COLO829 (cell line): Measurements from ENCODE around the gene COL4A2.

ENCODE experiments used
- DNase-seq: peaks from one replicate; pipeline ENCODE4 v3.0.0; 2012; ENCODE audit warnings: low spot score

The COL4A2 gene

GRCh38 chr13:110402299-110403069 is 95.4 kb downstream of the COL4A2 start:
- DNase-seq = no peak

- no peak for DNase-seq
Measured at GRCh38 chr13:110403315-110403714, 96.2 kb downstream of the COL4A2 start.

GRCh38 chr13:110403721-110404120 is 96.6 kb downstream of the COL4A2 start:
- DNase-seq = no peak

DNA sequence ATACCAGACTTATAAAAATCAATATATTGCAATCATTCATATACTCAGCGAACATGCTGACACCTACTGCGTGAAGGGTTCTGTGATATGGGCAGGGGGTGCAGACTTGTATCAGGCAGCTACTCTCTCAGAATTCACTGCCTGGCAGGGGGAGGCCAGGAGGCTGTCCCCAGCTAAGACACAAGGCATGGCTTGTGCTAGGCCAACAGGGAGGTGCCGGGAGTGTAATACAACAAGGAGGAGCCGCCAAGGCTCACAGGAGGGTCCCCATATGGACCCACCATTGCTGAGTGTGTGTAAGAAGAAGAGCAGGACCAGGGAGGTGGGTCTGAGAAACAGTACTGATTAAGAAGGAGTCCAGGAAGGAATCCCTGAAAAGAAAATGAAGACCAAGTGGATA is 97.2 kb downstream of the COL4A2 start:
- no peak for DNase-seq

- DNase-seq = no peak
Measured at GRCh38 chr13:110405597-110406450, 98.7 kb downstream of the COL4A2 start.

GRCh38 chr13:110407021-110407420 is 99.9 kb downstream of the COL4A2 start:
- no peak for DNase-seq

DNA sequence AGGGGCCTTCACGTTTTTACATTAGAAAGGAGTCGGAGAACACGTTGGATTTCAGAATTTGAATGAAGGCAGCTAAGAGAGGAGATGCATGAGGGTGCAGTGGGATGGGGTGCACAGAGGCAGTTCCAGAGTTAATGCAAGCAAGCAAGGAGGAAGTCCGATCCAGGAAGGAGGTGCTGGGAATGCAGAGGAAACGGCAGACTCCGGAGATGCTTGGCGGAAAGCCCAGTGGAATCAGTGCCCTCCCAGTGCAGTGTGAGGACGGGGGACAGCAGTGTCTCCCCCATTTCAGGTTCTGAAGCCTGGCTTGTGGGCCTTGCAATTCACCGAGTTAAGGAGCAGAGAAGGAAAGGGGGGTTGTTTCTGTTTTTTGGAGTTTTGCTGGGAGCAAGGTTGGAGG is 100.4 kb downstream of the COL4A2 start:
- no peak for DNase-seq

DNA sequence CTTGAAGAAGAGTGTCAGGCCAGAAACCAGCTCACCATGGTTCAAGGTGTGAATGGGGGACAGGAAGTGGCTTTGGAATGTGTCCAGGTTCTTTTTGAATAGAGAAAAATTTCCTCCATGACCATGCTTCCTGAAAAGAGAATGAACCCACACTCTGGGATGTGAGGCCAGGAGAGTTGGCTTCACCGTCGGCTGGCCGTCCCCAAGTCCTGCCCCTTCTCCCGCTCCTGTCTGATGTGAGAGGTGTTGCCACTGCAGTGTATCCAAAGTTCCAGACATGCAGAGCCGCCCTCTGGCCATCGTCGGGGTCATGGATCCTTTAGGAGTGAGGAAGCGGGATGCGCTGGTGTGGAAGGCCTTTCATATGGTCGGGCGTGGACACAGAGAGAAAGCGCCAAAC is 101.2 kb downstream of the COL4A2 start:
- DNase-seq = no peak

DNA sequence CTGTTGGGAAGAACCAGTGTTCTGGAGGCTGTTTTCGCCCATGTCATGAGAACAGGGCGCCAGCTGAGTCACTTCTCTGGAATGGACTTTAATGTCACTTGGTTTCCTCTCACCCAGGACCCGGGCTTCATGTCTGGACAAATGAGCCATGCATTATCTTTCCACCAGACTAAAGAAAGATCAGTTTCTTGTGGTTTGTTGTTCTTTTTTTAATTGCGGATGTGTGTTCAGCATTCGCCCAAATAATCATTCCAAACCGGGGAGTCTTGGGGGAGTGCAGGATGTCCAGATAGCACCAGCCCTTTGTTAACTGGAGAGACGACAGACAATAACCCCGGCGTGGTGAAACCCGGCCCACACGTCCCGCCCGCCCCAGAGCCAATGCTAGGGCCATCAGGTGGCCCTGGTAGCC is 102.5 kb downstream of the COL4A2 start:
- DNase-seq = peak; percentile 75

GRCh38 chr13:110410000-110410399 is 102.9 kb downstream of the COL4A2 start:
- DNase-seq = no peak

DNA sequence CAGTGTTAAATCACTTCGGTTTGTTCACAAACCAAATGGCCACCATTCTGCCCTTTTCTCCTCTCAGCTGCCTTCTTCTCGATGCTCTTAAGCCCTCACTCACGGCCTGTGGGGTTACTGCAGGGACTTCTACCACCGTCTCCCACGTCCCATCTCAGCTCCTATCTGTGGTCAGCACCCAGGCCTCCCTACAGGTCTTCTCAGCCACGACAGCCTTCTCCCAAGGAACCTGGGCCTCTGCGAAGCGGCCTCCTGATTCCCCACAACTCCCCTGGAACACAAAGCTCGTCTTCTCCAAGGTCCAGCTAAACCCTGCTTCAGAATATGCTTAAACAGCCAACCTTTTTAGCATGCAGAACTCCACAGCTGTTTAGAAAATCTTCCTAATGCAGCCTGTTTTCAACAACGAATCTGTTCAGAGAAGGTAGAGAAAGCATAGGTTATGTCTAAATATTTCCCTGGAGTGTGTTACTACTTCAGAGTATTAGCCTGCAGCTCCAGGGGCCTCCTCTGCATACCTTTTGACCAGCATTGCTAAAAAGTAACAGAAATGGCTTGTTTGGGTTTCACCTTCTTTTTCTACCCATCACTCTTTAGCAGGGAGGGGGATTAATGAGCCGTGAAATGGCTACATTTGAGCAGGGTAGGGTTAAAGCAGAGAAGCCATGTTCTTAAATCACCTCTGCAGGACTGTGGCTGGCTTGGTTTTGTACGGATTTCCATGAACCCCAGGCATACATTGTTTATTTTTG is 104.0 kb downstream of the COL4A2 start:
- no peak for DNase-seq

- no peak for DNase-seq
Measured at GRCh38 chr13:110411688-110412059, 104.6 kb downstream of the COL4A2 start.

DNA sequence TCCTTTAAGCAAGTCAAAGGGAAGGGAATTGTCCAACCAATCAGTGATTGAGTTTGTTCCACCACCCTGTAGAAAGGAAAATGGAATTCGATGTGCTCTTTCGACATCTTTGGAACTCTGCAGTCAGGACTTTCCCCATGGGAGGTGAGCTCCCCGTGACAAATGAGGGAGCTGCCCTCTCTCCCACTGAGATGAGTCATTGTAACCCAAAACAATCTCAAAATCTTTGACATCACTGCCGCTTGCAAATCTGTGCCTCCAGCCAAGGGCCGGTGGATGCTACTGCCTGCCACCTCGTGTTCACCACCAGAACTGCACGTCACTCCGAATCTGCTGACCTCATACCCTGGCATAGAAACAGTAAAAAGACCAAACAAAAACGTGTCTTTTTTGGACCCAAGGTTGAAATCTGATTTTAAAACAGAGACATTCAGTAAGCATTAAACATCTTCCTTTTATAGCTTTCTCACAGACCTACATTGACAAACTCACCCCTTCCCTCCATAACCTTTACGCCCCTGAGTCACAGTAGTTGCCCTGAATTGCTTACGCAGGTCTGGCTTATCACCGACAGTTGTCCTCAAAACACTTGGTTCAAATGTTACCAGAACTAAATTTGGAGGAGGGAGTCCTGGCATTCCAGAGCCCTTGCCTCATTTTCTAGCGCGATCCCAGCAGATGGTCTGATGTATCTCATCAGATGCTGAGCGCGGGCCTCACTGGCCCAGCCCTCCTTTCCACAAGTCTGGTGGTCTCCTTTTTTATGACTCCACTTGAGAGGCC is 105.2 kb downstream of the COL4A2 start:
- DNase-seq = peak; percentile 93

GRCh38 chr13:110413016-110413675 is 106.1 kb downstream of the COL4A2 start:
- no peak for DNase-seq

GRCh38 chr13:110413676-110414040 is 106.6 kb downstream of the COL4A2 start:
- no peak for DNase-seq

GRCh38 chr13:110414283-110414682 is 107.2 kb downstream of the COL4A2 start:
- no peak for DNase-seq

DNA sequence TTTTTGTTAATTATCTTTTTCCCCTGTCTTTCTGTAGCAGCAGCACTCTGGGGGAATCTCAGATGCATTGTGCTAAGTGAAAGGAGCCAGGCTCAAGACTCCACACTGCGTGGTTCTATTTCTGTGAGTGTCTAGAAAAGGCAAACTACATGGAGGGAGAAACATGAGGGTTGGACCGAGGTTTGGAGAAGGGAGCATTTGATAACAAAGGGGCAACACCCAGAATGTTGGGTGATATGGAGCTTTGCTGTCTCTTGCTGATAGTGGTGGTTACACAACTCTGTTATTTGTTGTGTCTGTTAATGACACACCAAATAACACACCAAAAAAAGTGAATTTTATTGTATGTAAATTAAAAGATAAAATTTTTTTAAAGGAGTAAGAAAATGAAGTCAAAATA is 107.8 kb downstream of the COL4A2 start:
- no peak for DNase-seq

DNA sequence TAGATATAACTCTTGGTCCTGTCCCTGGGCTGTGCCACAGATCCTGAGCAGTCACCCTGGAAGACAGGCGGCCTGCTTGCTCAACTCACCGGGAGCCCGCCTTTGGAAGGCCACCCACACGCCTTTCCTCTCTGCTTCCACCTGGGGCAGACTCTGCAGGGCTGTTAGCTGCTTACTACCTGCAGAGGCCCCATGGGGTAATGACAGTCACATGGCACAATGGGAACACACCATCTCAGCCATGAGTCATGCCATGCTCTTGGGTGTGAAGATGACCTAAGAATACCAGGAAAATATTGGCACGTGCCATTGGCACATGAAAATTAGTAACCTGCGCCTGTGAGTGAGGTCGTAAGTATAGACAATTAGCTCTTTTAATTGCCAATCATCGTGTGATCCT is 108.6 kb downstream of the COL4A2 start:
- DNase-seq = no peak

DNA sequence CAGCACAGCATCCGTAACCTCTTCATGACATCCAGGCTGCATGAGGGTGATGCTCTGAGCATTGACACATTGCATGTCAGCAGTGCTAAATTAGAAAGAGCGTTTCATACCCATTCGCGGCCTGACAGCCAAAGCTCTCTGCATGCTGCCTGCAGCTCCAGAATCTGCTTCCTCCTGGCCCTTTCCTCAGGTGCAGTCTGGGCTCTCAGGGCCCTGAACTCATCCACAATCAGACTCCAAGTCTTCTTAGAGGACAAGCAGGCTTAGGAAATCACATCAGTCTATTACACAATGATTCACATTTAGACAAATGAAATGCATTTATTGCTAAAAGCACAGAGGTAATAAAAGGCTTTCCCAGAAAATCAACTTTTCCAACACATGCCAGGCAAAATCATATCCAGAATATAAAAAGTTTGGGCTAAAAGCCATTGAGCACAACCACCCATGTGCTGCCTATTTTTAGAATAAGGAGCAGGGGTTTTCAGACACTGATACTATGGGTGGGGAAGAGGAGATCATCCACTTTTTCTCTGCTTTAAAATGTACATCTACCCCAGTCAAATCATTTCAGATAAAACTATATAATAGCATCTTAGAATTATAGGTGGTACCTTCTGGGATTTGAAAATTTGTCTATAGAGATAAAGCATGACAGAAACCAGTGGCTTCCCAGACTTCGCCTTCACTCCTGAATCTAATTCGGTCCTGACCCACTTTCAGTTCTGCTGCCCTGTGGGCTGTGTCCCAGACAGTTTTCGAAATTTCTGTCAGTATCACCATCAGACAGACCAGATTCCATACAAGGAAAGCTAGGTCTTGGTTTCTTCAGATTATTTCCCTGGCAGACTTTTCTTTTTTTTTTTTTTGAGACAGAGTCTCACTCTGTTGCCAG is 109.3 kb downstream of the COL4A2 start:
- no peak for DNase-seq

DNA sequence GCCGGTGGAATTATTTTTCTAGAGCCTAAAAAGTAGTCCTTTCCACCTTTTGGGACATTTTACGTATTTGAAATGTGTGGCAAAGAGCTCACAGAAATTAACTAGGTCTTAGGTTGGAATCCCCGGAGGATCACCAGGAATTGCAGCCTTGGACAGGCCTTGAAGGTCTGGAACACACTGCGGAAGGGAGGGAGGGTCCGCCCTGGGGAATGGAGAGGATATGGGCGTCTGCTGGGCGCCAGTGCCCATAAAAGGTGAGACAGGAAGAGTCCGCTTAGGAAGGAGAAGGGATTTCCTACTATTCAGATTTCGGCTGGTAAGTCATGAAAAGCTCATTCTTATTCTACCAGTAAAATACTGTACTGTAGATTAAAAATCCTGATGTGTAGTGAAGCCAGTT is 111.9 kb downstream of the COL4A2 start:
- no peak for DNase-seq
